ENCODE data around the gene SULT1C2. TPM values are rescaled to one million over a fixed set of nuclear protein-coding genes. Genes with fewer than 3 reads are reported as not detected.
"Not testable (repeated sequence)": the region's sequence is repeated elsewhere in the genome, so short reads cannot be mapped to it uniquely, and the experiment has no call there.

The SULT1C2 gene
- total RNA-seq, 2 experiments from 2014 or later = not detected

- intact Hi-C loops (cut with micrococcal nuclease) = no loop called here
- Mint-ChIP-seq H3K36me3 (no peaks in the 10 kb centered on the region), H3K4me1 (ENCODE audit: low read depth) (no peaks in the 10 kb centered on the region), H3K9me3 (no peaks in the 10 kb centered on the region), H3K4me3 (no peak overlapping the region), H3K27me3 (peaks cover 9% of the 10 kb centered on the region), H3K27ac (no peak overlapping the region)
- POLR2A ChIA-PET = no interaction called here
- DNase-seq = no peak
- CTCF ChIA-PET = no interaction called here
These were observed 57.3 kb downstream of the SULT1C2 start for GRCh38 chr2:108345951-108346350.

DNA sequence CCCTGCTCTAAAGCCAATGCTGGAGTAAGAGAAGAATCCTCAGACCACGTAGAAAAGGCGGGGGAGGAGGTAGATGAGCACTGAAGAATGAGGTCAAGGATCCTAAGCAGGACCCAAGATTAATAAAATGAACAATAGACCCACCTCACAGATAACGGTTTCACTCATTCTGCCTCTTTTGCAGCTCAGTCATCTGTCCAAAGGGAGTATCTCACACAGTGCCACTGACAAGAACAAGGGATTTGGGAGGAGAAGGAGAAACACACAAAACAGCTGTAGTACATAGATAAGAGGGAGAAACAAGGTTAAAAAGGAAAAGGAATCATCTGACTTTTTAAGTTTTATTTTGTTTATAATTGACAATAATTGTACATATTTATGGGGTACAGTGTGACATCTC is 58.1 kb downstream of the SULT1C2 start:
- Mint-ChIP-seq H3K9me3 (no peaks in the 10 kb centered on the region), H3K4me1 (ENCODE audit: low read depth) (no peaks in the 10 kb centered on the region), H3K27me3 (peaks cover 9% of the 10 kb centered on the region), H3K4me3 (no peak overlapping the region), H3K36me3 (no peaks in the 10 kb centered on the region), H3K27ac (no peak overlapping the region)
- ChIA-PET POLR2A (no interaction called here), CTCF (interaction anchor here (0.7 kb wide), 1 partner anchor 187 kb away, joined by 3 read pairs; no protein-coding TSS in a partner anchor)
- intact Hi-C loops (cut with micrococcal nuclease) = no loop called here
- no peak for DNase-seq

- POLR2A ChIA-PET = no interaction called here
- H3K9me3 Mint-ChIP-seq = no peaks in the 10 kb centered on the region
- CTCF ChIA-PET = no interaction called here
These were observed 59.1 kb downstream of the SULT1C2 start for GRCh38 chr2:108347786-108348185.

GRCh38 chr2:108348816-108349570 is 60.3 kb downstream of the SULT1C2 start:
- ChIA-PET POLR2A (no interaction called here), CTCF (interaction anchor here (0.7 kb wide), 1 partner anchor 16 kb away, joined by 3 read pairs; no protein-coding TSS in a partner anchor)
- Mint-ChIP-seq H3K4me3 (no peak overlapping the region), H3K9me3 (no peaks in the 10 kb centered on the region), H3K36me3 (no peaks in the 10 kb centered on the region), H3K27ac (no peak overlapping the region), H3K27me3 (peaks cover 9% of the 10 kb centered on the region), H3K4me1 (ENCODE audit: low read depth) (no peaks in the 10 kb centered on the region)
- no peak for DNase-seq
- intact Hi-C loops (cut with micrococcal nuclease) = no loop called here

More at GRCh38 chr2:108347786-108348185, 59.1 kb downstream of the SULT1C2 start:
- Mint-ChIP-seq H3K27ac (no peak overlapping the region), H3K36me3 (no peaks in the 10 kb centered on the region), H3K4me3 (no peak overlapping the region), H3K4me1 (ENCODE audit: low read depth) (no peaks in the 10 kb centered on the region), H3K27me3 (peaks cover 10% of the 10 kb centered on the region)
- DNase-seq = no peak
- intact Hi-C loops (cut with micrococcal nuclease) = no loop called here

- intact Hi-C loops (cut with micrococcal nuclease) = no loop called here
- no peak overlapping the region for H3K27ac Mint-ChIP-seq
These were observed 60.9 kb downstream of the SULT1C2 start for GRCh38 chr2:108349571-108349928.

DNA sequence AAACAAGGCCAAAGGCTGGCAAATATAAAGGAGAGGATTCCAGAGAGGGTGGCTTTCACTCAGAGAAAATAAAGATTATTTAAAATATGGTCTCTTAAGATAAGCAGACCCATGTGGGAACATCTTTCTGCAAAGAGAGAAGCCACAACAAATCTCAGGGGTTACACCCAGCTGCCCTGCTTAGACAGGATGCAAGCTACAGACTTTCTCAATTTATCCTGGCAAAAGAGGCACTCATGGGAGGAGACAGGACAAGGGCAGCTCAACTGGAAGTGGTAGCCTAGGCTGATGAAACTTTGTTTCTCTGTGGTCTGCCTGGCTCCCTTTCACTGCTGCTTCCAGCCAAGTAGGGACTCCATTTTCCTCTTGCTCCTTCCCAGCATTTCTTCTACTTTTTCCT is 63.2 kb downstream of the SULT1C2 start:
- no peak overlapping the region for H3K27ac Mint-ChIP-seq
- H3K4me1 Mint-ChIP-seq (ENCODE audit: low read depth) = no peaks in the 10 kb centered on the region
- H3K9me3 Mint-ChIP-seq = no peaks in the 10 kb centered on the region
- no peaks in the 10 kb centered on the region for H3K36me3 Mint-ChIP-seq
- ChIA-PET POLR2A (no interaction called here), CTCF (interaction anchor here (2.0 kb wide), 1 partner anchor 232 kb away, joined by 6 read pairs; no protein-coding TSS in a partner anchor)
- intact Hi-C loops (cut with micrococcal nuclease) = no loop called here
- peaks cover 8% of the 10 kb centered on the region for H3K27me3 Mint-ChIP-seq
- no peak overlapping the region for H3K4me3 Mint-ChIP-seq
- DNase-seq = no peak

More at GRCh38 chr2:108349571-108349928, 60.9 kb downstream of the SULT1C2 start:
- Mint-ChIP-seq H3K4me3 (no peak overlapping the region), H3K9me3 (no peaks in the 10 kb centered on the region), H3K27me3 (peaks cover 7% of the 10 kb centered on the region), H3K36me3 (no peaks in the 10 kb centered on the region), H3K4me1 (ENCODE audit: low read depth) (no peaks in the 10 kb centered on the region)
- ChIA-PET CTCF (no interaction called here), POLR2A (no interaction called here)
- no peak for DNase-seq

- Mint-ChIP-seq H3K36me3 (no peaks in the 10 kb centered on the region), H3K9me3 (no peaks in the 10 kb centered on the region), H3K4me1 (ENCODE audit: low read depth) (no peaks in the 10 kb centered on the region), H3K27me3 (peaks cover 10% of the 10 kb centered on the region), H3K27ac (no peak overlapping the region), H3K4me3 (no peak overlapping the region)
- intact Hi-C loops (cut with micrococcal nuclease) = no loop called here
- ChIA-PET CTCF (interaction anchor here (1.3 kb wide), 1 partner anchor 94 kb away, joined by 4 read pairs; the partner anchor contains the start of gene GCC2), POLR2A (no interaction called here)
- DNase-seq = no peak
These were observed 65.4 kb downstream of the SULT1C2 start for GRCh38 chr2:108354136-108354535.

DNA sequence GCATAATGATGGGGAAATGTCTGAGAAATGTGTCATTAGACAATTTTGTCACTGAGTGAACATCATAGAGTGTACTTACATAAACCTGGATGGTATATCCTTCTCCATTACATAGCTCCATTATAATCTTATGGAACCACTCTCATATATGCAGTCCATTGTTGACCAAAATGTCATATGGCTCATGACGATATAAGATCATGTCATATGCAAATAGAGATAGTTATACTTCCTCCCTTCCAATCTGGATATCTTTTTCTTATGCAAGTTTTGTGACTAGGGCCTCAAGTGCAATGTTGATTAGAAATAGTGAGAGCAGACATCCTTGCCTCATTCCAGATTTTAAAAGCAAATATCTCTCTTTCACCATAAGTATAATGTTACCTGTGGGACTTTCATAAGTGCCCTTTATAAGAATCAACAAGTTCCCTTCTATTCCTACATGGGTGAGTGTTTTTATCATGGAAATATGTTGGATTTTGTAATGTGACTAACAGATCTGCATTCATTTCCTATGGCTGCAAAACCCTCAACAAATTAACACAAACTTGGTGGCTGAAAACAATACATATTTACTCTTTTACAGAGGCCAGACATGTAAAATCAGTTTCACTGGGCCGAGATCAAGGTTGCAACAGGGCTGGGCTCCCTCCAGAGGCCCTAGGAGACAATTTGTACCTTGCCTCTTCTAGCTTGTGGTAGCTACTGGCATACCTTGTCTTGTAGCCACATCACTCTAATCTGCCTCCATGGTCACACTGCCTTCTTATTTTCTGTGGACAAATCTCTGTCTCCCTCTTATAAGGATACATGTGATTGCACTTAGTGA is 67.4 kb downstream of the SULT1C2 start:
- POLR2A ChIA-PET = no interaction called here
- no peak for DNase-seq
- Mint-ChIP-seq H3K9me3 (no peaks in the 10 kb centered on the region), H3K36me3 (no peaks in the 10 kb centered on the region), H3K4me1 (ENCODE audit: low read depth) (no peaks in the 10 kb centered on the region), H3K27ac (no peak overlapping the region), H3K27me3 (peaks cover 10% of the 10 kb centered on the region), H3K4me3 (no peak overlapping the region)
- intact Hi-C loops (cut with micrococcal nuclease) = no loop called here
- CTCF ChIA-PET = no interaction called here

DNA sequence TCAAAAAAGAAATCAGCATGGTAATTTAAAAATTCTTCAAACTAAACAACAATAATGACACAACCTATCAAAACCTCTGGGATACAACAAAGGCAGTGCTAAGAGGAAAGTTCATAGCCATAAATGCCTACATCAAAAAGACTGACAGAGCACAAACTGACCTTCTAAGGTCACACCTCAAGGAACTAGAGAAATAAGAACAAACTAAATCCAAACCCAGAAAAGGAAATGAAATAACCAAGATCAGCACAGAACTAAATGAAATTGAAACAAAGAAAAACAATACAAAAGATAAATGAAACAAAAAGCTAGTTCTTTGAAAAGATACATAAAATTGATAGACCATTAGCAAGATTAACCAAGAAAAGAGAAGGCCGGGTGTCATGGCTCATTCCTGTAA is 70.6 kb downstream of the SULT1C2 start:
- intact Hi-C loops (cut with micrococcal nuclease); POLR2A ChIA-PET; H3K36me3 Mint-ChIP-seq; H3K27ac Mint-ChIP-seq; H3K9me3 Mint-ChIP-seq; CTCF ChIA-PET; H3K4me3 Mint-ChIP-seq; DNase-seq; H3K4me1 Mint-ChIP-seq (ENCODE audit: low read depth): not testable (repeated sequence)
- H3K27me3 Mint-ChIP-seq = peaks cover 15% of the 10 kb centered on the region

Other genes with a start within 250 kb of the SULT1C2 start
- gene SULT1C3, start 48.9 kb upstream of the SULT1C2 start, total RNA-seq = not detected
- gene SULT1C4, start 89.1 kb downstream of the SULT1C2 start, total RNA-seq = not detected
- 10 to 100 TPM; 43.6 to 47.3 TPM for gene GCC2, start 160.3 kb downstream of the SULT1C2 start, total RNA-seq
- gene LIMS1, start 245.6 kb downstream of the SULT1C2 start, total RNA-seq = 100 to 1,000 TPM; 102 to 104 TPM